SU-DHL-6 (cell line): ENCODE measurements around the gene ACP4.

Experiments
- EZH2phosphoT487 ChIP-seq: fragments of 200-600 bp; sonication (generic), shearing (Covaris generic); conservative IDR thresholded peaks from 2 replicates; pipeline ENCODE4 v1.6.1; 2018; ENCODE audit warnings: mild to moderate bottlenecking, antibody characterized with exemption, low read length, moderate library complexity, mixed read lengths
- TF ChIP-seq, protein P1 (sequence below): fragments of 200-600 bp; sonication (generic); IDR thresholded peaks from one replicate; pipeline ENCODE4 v1.5.1; 2017; ENCODE audit warnings: antibody characterized with exemption, mild to moderate bottlenecking, low read length, moderate library complexity; ENCODE audit not compliant: insufficient read depth, poor library complexity, severe bottlenecking

DNA sequence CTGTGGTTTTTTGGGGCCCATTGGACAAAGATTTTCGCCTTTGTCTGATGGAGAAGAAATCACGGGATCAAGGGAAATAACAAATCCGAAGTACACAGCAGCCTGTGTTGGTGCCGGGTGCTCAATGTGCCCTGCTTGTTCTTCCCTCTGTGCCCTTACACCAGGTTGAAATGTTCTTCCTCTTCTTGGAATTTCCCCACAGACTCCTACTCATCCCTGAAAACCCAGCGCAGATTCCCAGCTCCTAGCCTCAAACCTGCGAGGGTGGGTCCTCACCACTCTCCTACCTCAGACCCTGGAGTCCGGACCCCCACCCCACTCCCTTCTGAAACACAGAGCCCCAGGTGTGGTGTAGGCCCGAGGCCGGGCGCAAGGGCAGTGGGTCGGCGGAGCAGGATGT is 4.9 kb upstream of the ACP4 start:
- TF ChIP-seq, protein P1, sequence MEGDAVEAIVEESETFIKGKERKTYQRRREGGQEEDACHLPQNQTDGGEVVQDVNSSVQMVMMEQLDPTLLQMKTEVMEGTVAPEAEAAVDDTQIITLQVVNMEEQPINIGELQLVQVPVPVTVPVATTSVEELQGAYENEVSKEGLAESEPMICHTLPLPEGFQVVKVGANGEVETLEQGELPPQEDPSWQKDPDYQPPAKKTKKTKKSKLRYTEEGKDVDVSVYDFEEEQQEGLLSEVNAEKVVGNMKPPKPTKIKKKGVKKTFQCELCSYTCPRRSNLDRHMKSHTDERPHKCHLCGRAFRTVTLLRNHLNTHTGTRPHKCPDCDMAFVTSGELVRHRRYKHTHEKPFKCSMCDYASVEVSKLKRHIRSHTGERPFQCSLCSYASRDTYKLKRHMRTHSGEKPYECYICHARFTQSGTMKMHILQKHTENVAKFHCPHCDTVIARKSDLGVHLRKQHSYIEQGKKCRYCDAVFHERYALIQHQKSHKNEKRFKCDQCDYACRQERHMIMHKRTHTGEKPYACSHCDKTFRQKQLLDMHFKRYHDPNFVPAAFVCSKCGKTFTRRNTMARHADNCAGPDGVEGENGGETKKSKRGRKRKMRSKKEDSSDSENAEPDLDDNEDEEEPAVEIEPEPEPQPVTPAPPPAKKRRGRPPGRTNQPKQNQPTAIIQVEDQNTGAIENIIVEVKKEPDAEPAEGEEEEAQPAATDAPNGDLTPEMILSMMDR = no peak
- no peak for TF ChIP-seq EZH2phosphoT487
